ENCODE results near the gene MIF.
A peak's percentile ranks its signal among the peaks of the same experiment; 100 is the strongest.

The MIF gene

GRCh38 chr22:23875801-23876200, 18.4 kb upstream of the MIF start:
- no peak for FAIRE-seq

GRCh38 chr22:23877566-23877965, 16.6 kb upstream of the MIF start:
- no peak for DNase-seq (ENCODE audit: low spot score)
- FAIRE-seq = no peak

More at GRCh38 chr22:23875801-23876200, 18.4 kb upstream of the MIF start:
- no peak for DNase-seq (ENCODE audit: low spot score)

GRCh38 chr22:23878219-23878618, 16.0 kb upstream of the MIF start:
- FAIRE-seq (peak; percentile 37), DNase-seq (ENCODE audit: low spot score) (no peak)

GRCh38 chr22:23882370-23882769, 11.8 kb upstream of the MIF start:
- DNase-seq (ENCODE audit: low spot score) (no peak), FAIRE-seq (peak; percentile 20)

- FAIRE-seq = peak; percentile 81
Measured at GRCh38 chr22:23883658-23884057, 10.5 kb upstream of the MIF start.

GRCh38 chr22:23884140-23884539, 10.0 kb upstream of the MIF start:
- FAIRE-seq = no peak
- DNase-seq (ENCODE audit: low spot score) = no peak

More at GRCh38 chr22:23883658-23884057, 10.5 kb upstream of the MIF start:
- no peak for DNase-seq (ENCODE audit: low spot score)

- FAIRE-seq = peak; percentile 74
Measured at GRCh38 chr22:23888615-23889401, 5.4 kb upstream of the MIF start.

GRCh38 chr22:23889620-23890019, 4.6 kb upstream of the MIF start:
- FAIRE-seq = no peak

More at GRCh38 chr22:23888615-23889401, 5.4 kb upstream of the MIF start:
- DNase-seq (ENCODE audit: low spot score) = peak; percentile 47

GRCh38 chr22:23891726-23892125, 2.5 kb upstream of the MIF start:
- FAIRE-seq = peak; percentile 48
- DNase-seq (ENCODE audit: low spot score) = no peak

More at GRCh38 chr22:23889620-23890019, 4.6 kb upstream of the MIF start:
- DNase-seq (ENCODE audit: low spot score) = no peak

GRCh38 chr22:23892130-23892529, 2.1 kb upstream of the MIF start:
- FAIRE-seq (no peak), DNase-seq (ENCODE audit: low spot score) (no peak)

GRCh38 chr22:23892706-23893105, 1.5 kb upstream of the MIF start:
- FAIRE-seq = peak; percentile 9
- DNase-seq (ENCODE audit: low spot score) = no peak

- DNase-seq (ENCODE audit: low spot score) = no peak
- FAIRE-seq = peak; percentile 5
Measured at GRCh38 chr22:23893121-23893944, 850 bp upstream of the MIF start.

GRCh38 chr22:23894710-23895598, 771 bp downstream of the MIF start:
- DNase-seq (ENCODE audit: low spot score) (peak; percentile 96), FAIRE-seq (peak; percentile 88)

GRCh38 chr22:23895599-23896144, 1.5 kb downstream of the MIF start:
- FAIRE-seq (no peak), DNase-seq (ENCODE audit: low spot score) (no peak)

GRCh38 chr22:23896166-23896522, 2.0 kb downstream of the MIF start:
- FAIRE-seq = peak; percentile 58
- no peak for DNase-seq (ENCODE audit: low spot score)

- FAIRE-seq (no peak), DNase-seq (ENCODE audit: low spot score) (no peak)
Measured at GRCh38 chr22:23896523-23897186, 2.5 kb downstream of the MIF start.

- no peak for DNase-seq (ENCODE audit: low spot score)
- no peak for FAIRE-seq
Measured at GRCh38 chr22:23897320-23897719, 3.1 kb downstream of the MIF start.

GRCh38 chr22:23898006-23898974, 4.1 kb downstream of the MIF start:
- FAIRE-seq (no peak), DNase-seq (ENCODE audit: low spot score) (no peak)

- FAIRE-seq = no peak
- no peak for DNase-seq (ENCODE audit: low spot score)
Measured at GRCh38 chr22:23899042-23899745, 5.0 kb downstream of the MIF start.

Measured in urothelium cell line (cell line).